K562 (cell line): ENCODE data around the gene HIVEP1. TPM values are rescaled to one million over a fixed set of nuclear protein-coding genes. Genes with fewer than 3 reads are reported as not detected.

Source experiments
- ATAC-seq: fragments of 200-7000 bp; cut with Tn5 transposase; 3 replicates; pipeline ENCODE4 v1.9.1; 2020; ENCODE audit warnings: moderate library complexity
- BruUV-seq: library from RNA; stranded (reverse); fragments of 400-500 nt; replicated peaks from 2 replicates; lab custom pipeline; 2021; lab: Mats Ljungman, UMichigan
- CTCF ChIA-PET: fragments of 300-600 bp; formaldehyde crosslinking; extraction: SDS; loops from one replicate; lab custom pipeline; 2021; ENCODE audit warnings: low intra/inter-chr PET ratio; lab: Yijun Ruan, JAX
- POLR2A ChIA-PET: fragments of 300-600, 350-650 bp; sonication (Branson Sonifier 250); formaldehyde crosslinking; extraction: SDS; loops from one replicate; lab custom pipeline; 2021; ENCODE audit warnings: antibody characterized with exemption, inconsistent platforms; lab: Yijun Ruan, JAX
- DNase-seq, 4 experiments: peaks; one replicate each; pipeline versions ENCODE4 v3.0.0 to v3.0.0-alpha.2; 2011 to 2018; ENCODE audit warnings: low spot score in 3 of 4, mixed read lengths in 3 of 4; ENCODE audit errors: extremely low read depth in 1 of 4
- FAIRE-seq: peaks from 2 replicates; lab custom pipeline; 2011; peaks lifted over from hg19 to GRCh38; lab: Jason Lieb, UNC
- H2AFZ ChIP-seq: 2 replicates; pipeline ENCODE4 v1.6.0; 2011; ENCODE audit warnings: low read depth, low read length, control low read depth, inconsistent platforms
- H3K27ac ChIP-seq: fragments of 200-600 bp; 3 replicates; pipeline ENCODE4 v1.8.0; 2011; ENCODE audit warnings: low read depth, mild to moderate bottlenecking, control low read depth, inconsistent platforms, low read length, moderate library complexity, mixed read lengths; ENCODE audit errors: extremely low read depth
- H3K27me3 ChIP-seq, 2 experiments: fragments of 300-600 bp in 1 of 2; 2 replicates in 1 of 2; 3 replicates in 1 of 2; pipeline versions ENCODE4 v1.6.0 to v1.8.0; 2011; ENCODE audit warnings: inconsistent platforms in 2 of 2, low read length in 2 of 2, mild to moderate bottlenecking in 1 of 2, mixed read lengths in 1 of 2, moderate library complexity in 1 of 2; ENCODE audit not compliant: control insufficient read depth in 2 of 2, insufficient read depth in 2 of 2
- H3K36me3 ChIP-seq: fragments of 300-600 bp; 3 replicates; pipeline ENCODE4 v1.8.0; 2011; ENCODE audit warnings: mild to moderate bottlenecking, low read length, inconsistent platforms; ENCODE audit not compliant: control insufficient read depth, insufficient read depth
- H3K4me1 ChIP-seq, 2 experiments: fragments of 200-600 bp in 1 of 2; replicated peaks in 1 of 2; 2 replicates in 1 of 2; 3 replicates in 1 of 2; pipeline versions ENCODE4 v1.5.1 to v1.8.0; 2011; ENCODE audit warnings: inconsistent platforms in 2 of 2, low read length in 2 of 2, mild to moderate bottlenecking in 1 of 2, mixed read lengths in 1 of 2, moderate library complexity in 1 of 2; ENCODE audit not compliant: control insufficient read depth in 2 of 2, insufficient read depth in 2 of 2
- H3K4me2 ChIP-seq: 2 replicates; pipeline ENCODE4 v1.6.1; 2011; ENCODE audit warnings: low read length, control low read depth, inconsistent platforms, mixed read lengths; ENCODE audit not compliant: insufficient read depth
- H3K4me3 ChIP-seq: fragments of 200-600 bp; sonication (generic), shearing (Covaris generic); 2 replicates; pipeline ENCODE4 v1.5.1; 2016; ENCODE audit warnings: control low read depth, inconsistent platforms
- H3K79me2 ChIP-seq: fragments of 200-600 bp; 3 replicates; pipeline ENCODE4 v1.8.0; 2011; ENCODE audit warnings: low read length, inconsistent platforms; ENCODE audit not compliant: control insufficient read depth, insufficient read depth
- H3K9ac ChIP-seq, 2 experiments: 2 replicates each; pipeline versions ENCODE4 v1.6.0 to v1.6.1; 2011; ENCODE audit warnings: low read depth in 2 of 2, low read length in 2 of 2, control low read depth in 1 of 2, inconsistent platforms in 1 of 2, mild to moderate bottlenecking in 1 of 2, mixed read lengths in 1 of 2; ENCODE audit not compliant: insufficient read depth in 1 of 2
- H3K9me1 ChIP-seq: one replicate; pipeline ENCODE4 v1.6.0; 2011; ENCODE audit warnings: inconsistent platforms, mild to moderate bottlenecking, low read length, moderate library complexity; ENCODE audit not compliant: control insufficient read depth, insufficient read depth
- H3K9me3 ChIP-seq: replicated peaks from 2 replicates; pipeline ENCODE4 v1.5.1; 2011; ENCODE audit warnings: low read depth, low read length, inconsistent platforms; ENCODE audit not compliant: control insufficient read depth, insufficient read depth
- H4K20me1 ChIP-seq: replicated peaks from 2 replicates; pipeline ENCODE4 v1.6.1; 2011; ENCODE audit warnings: low read length, inconsistent platforms, mixed read lengths; ENCODE audit not compliant: control insufficient read depth, insufficient read depth
- ARID1B ChIP-seq: fragments of 450-650 bp; IDR thresholded peaks from 2 replicates; pipeline ENCODE4 v1.6.1; 2016; ENCODE audit warnings: antibody characterized with exemption, mild to moderate bottlenecking, inconsistent platforms
- EP300 ChIP-seq: IDR thresholded peaks from 2 replicates; pipeline ENCODE4 v1.6.1; 2012; ENCODE audit warnings: low read length, improper control_type of control experiment
- FOXM1 ChIP-seq, 2 experiments: fragments of 450-650 bp in 1 of 2; sonication (generic) in 1 of 2; formaldehyde crosslinking in 1 of 2; IDR thresholded peaks; 2 replicates each; pipeline versions ENCODE4 v1.6.1 to v1.9.0; 2017 to 2022; ENCODE audit warnings: low read depth in 2 of 2, mild to moderate bottlenecking in 2 of 2, missing genetic modification reagents in 1 of 2, moderate library complexity in 1 of 2
- RBM39 ChIP-seq: fragments of 200-400 bp; formaldehyde crosslinking; optimal IDR thresholded peaks from 2 replicates; pipeline ENCODE3; 2018; ENCODE audit warnings: low read depth, low read length
- SMARCA4 ChIP-seq: fragments of 450-650 bp; IDR thresholded peaks from 2 replicates; pipeline ENCODE4 v1.6.1; 2016
- TCF3 ChIP-seq: sonication (generic); formaldehyde crosslinking; IDR thresholded peaks from 2 replicates; pipeline ENCODE4 v1.4.0; 2020; ENCODE audit warnings: mild to moderate bottlenecking, missing genetic modification reagents
- ZNF134 ChIP-seq: fragments of 250-450 bp; sonication (Bioruptor Pico); conservative IDR thresholded peaks from 2 replicates; pipeline ENCODE4 v1.4.0; 2020
- ZNF384 ChIP-seq: IDR thresholded peaks from 2 replicates; pipeline ENCODE4 v1.6.1; 2012; ENCODE audit warnings: low read depth, low read length, improper control_type of control experiment
- ZSCAN29 ChIP-seq: fragments of 450-650 bp; IDR thresholded peaks from 2 replicates; pipeline ENCODE4 v1.6.1; 2017
- WGBS: fragments of 100-300 bp; shearing (Covaris generic); methylation state at CpG from one replicate; pipeline ENCODE4 v1.1.6; 2016; ENCODE audit warnings: low coverage, mixed read lengths; ENCODE audit not compliant: insufficient coverage; ENCODE audit errors: missing lambda C conversion rate; 5-methylcytosine and 5-hydroxymethylcytosine counted together
- in situ Hi-C: fragments of 300-500 bp; cut with MboI; formaldehyde crosslinking; loops from 4 replicates; pipeline ENCODE4 v1.15.0; 2018; ENCODE audit warnings: inconsistent platforms, mixed read lengths
- intact Hi-C: fragments of 100-400 bp; cut with micrococcal nuclease; formaldehyde crosslinking; loops from 2 replicates; pipeline ENCODE4 v1.14.2; 2022
- polyA plus RNA-seq, 8 experiments: library from polyadenylated mRNA; depleted of rRNA in 4 of 8; stranded (reverse) in 5 of 8; unstranded in 3 of 8; fragments of >200 nt; fragmentation: Nextera tagmentation in 2 of 8; fragmentation: Illumina TruSeq in 1 of 8; extraction: Ambion mirVana in 2 of 8; extraction: Trizol in 1 of 8; gene quantifications; 2 replicates each; pipeline versions ENCODE4 v1.2.1 to v1.2.3, GENCODE V29; 2011 to 2014; ENCODE audit warnings: inconsistent platforms in 1 of 8, missing spikeins in 1 of 8
- total RNA-seq, 7 experiments: library from RNA; depleted of rRNA in 6 of 7; stranded (reverse); fragments of >200 nt in 6 of 7; fragmentation: Illumina TruSeq in 2 of 7; extraction: Trizol in 2 of 7; gene quantifications; 2 replicates each; pipeline versions ENCODE4 v1.2.1 to v1.2.3, GENCODE V29; 2011 to 2021; ENCODE audit warnings: low replicate concordance in 1 of 7
- TF ChIP-seq, protein P1 (sequence below): fragments of 250-450 bp; sonication (Bioruptor Pico); IDR thresholded peaks from 2 replicates; pipeline ENCODE4 v1.5.0; 2021

Gene HIVEP1
- total and polyA plus RNA-seq, 9 of the 15 experiments (the other 6 are each of a cell fraction or from before 2014, with no cell fraction given) = 6.0 to 33.3 (median 21.7) TPM

DNA sequence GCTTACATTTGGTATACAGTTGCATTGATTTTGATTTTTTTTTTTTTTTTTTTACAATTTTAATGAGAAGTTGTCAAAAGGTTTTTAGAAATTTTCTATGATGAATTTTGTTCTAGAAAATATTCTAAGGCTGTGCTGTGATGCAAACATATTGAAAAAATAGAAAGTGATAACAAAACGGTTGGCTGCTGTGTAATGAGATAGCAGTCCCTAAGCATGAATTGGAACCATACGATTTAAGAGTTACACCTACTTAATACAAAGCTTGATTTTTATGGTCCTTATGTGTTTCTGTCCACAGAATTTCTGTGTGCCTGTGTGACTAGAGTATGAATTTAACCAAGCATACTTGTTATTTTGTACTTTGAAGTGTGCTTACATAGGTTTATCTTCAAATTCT is 12.1 kb downstream of the HIVEP1 start:
- BruUV-seq = no TSS peak
- FAIRE-seq (no peak), DNase-seq (no peak), ATAC-seq (peak; percentile 12; the same call in 1 of the 3 replicates)
- no peaks in the 10 kb centered on the region for H4K20me1 ChIP-seq
- H3K4me3 ChIP-seq = no peak overlapping the region
- H3K4me1 ChIP-seq = peaks cover 17 to 52% of the 10 kb centered on the region in 2 experiments
- H3K36me3 ChIP-seq = peaks cover 76% of the 10 kb centered on the region
- peak overlapping the region in 1 of 2 experiments; percentile 75; a peak in 1 of 4 replicates for H3K9ac ChIP-seq
- in situ Hi-C loops (no loop called here), intact Hi-C loops (no loop called here)
- CTCF ChIA-PET = no interaction called here
- H3K9me3 ChIP-seq = peaks cover 3% of the 10 kb centered on the region
- peaks cover 98% of the 10 kb centered on the region for H3K79me2 ChIP-seq
- POLR2A ChIA-PET = interaction anchor here (1.1 kb wide), 1 partner anchor 11 kb away, joined by 3 read pairs; no protein-coding TSS in a partner anchor
- peak overlapping the region; percentile 88; the same call in 1 of the 3 replicates for H3K27ac ChIP-seq
- no peaks in the 10 kb centered on the region for H3K9me1 ChIP-seq
- H3K4me2 ChIP-seq = no peak overlapping the region; the same call in 1 of the 2 replicates
- TF ChIP-seq FOXM1 (IDR thresholded peaks at IDR 0.05; ENCODE audit: low read depth) (peak; percentile 31; the same call in 1 of the 2 replicates), FOXM1 (CRISPR knock-in tag; IDR thresholded peaks at IDR 0.05; ENCODE audit: low read depth) (no peak), ZNF384 (0 out of 2 replicates have a peak, but pooled peaks have one; percentile 10), ZNF134 (CRISPR knock-in tag) (no peak), SMARCA4 (peak; percentile 31; the same call in 1 of the 2 replicates), EP300 (peak; percentile 38; the same call in 1 of the 2 replicates), RBM39 (no peak), TCF3 (CRISPR knock-in tag) (0 out of 2 replicates have a peak, but pooled peaks have one; percentile 7), ZSCAN29 (no peak), ARID1B (peak; percentile 29; the same call in 1 of the 2 replicates)
- TF ChIP-seq, protein P1, sequence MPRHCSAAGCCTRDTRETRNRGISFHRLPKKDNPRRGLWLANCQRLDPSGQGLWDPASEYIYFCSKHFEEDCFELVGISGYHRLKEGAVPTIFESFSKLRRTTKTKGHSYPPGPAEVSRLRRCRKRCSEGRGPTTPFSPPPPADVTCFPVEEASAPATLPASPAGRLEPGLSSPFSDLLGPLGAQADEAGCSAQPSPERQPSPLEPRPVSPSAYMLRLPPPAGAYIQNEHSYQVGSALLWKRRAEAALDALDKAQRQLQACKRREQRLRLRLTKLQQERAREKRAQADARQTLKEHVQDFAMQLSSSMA = no peak
- H3K27me3 ChIP-seq = no peaks in the 10 kb centered on the region
- H2AFZ ChIP-seq = no peak overlapping the region
- WGBS = 8% methylated on average over 2 of the region's 2 CpGs
